Ramos (cell line): ENCODE data around the gene KRT80.

ENCODE experiments used
- in situ Hi-C: fragments of 300-500 bp; cut with MboI; formaldehyde crosslinking; loops from one replicate; pipeline ENCODE4 v1.14.3; 2022; ENCODE audit warnings: low sequenced_read_pairs; ENCODE audit not compliant: unreplicated experiment

The KRT80 gene

GRCh38 chr12:52120951-52121823 is 70.6 kb downstream of the KRT80 start:
- in situ Hi-C loops, result no loop called here

GRCh38 chr12:52119398-52120254 is 72.2 kb downstream of the KRT80 start:
- in situ Hi-C loops, result loop anchor here (5.0 kb wide), 1 partner anchor 92 kb away; no protein-coding TSS in a partner anchor
